Activated T-helper 9 cell treated with anti-CD3 and anti-CD28 coated beads, Interleukin-2, amount 50 U/mL, for 16 hours (primary cell): Measurements from ENCODE around the gene RNU1-2.
"Not testable (repeated sequence)": the region's sequence is repeated elsewhere in the genome, so short reads cannot be mapped to it uniquely, and the experiment has no call there.

Experiments used
- DNase-seq: peaks from one replicate; pipeline ENCODE4 v3.0.0-alpha.2; 2020; ENCODE audit warnings: low read depth

Gene RNU1-2

GRCh38 chr1:16895598-16896315 is at the start of gene RNU1-2:
Gene RNU1-2, plus strand, starts transcription at chr1:16895980.
- DNase-seq, result peak; percentile 75

- not testable (repeated sequence) for DNase-seq
Observed at GRCh38 chr1:16856201-16856600, 39.6 kb upstream of the RNU1-2 start.

GRCh38 chr1:16859167-16860041 is 36.4 kb upstream of the RNU1-2 start:
- not testable (repeated sequence) for DNase-seq

- not testable (repeated sequence) for DNase-seq
Observed at GRCh38 chr1:16860048-16860447, 35.7 kb upstream of the RNU1-2 start.

- not testable (repeated sequence) for DNase-seq
Observed at GRCh38 chr1:16861832-16862245, 33.9 kb upstream of the RNU1-2 start.

GRCh38 chr1:16862415-16862814 is 33.4 kb upstream of the RNU1-2 start:
- not testable (repeated sequence) for DNase-seq

GRCh38 chr1:16863024-16863423 is 32.8 kb upstream of the RNU1-2 start:
- not testable (repeated sequence) for DNase-seq

GRCh38 chr1:16866926-16867707 is 28.7 kb upstream of the RNU1-2 start:
- DNase-seq, result not testable (repeated sequence)

GRCh38 chr1:16868787-16869186 is 27.0 kb upstream of the RNU1-2 start:
- not testable (repeated sequence) for DNase-seq

- not testable (repeated sequence) for DNase-seq
Observed at GRCh38 chr1:16869996-16870395, 25.8 kb upstream of the RNU1-2 start.

- DNase-seq, result not testable (repeated sequence)
Observed at GRCh38 chr1:16871171-16871570, 24.6 kb upstream of the RNU1-2 start.

GRCh38 chr1:16872152-16873075 is 23.4 kb upstream of the RNU1-2 start:
- DNase-seq, result not testable (repeated sequence)

GRCh38 chr1:16873076-16873879 is 22.5 kb upstream of the RNU1-2 start:
- peak; percentile 45 for DNase-seq

GRCh38 chr1:16874968-16875765 is 20.6 kb upstream of the RNU1-2 start:
- DNase-seq, result not testable (repeated sequence)

- DNase-seq, result not testable (repeated sequence)
Observed at GRCh38 chr1:16881742-16882141, 14.0 kb upstream of the RNU1-2 start.

- no peak for DNase-seq
Observed at GRCh38 chr1:16882986-16883385, 12.8 kb upstream of the RNU1-2 start.

GRCh38 chr1:16884487-16884886 is 11.3 kb upstream of the RNU1-2 start:
- DNase-seq, result not testable (repeated sequence)

- DNase-seq, result no peak
Observed at GRCh38 chr1:16886860-16887605, 8.7 kb upstream of the RNU1-2 start.
